Ovary (tissue), 3 donors: ENCODE measurements around the gene RPS26.

Experiments
- CTCF ChIP-seq, 3 donors: fragments of 450-650 bp in 2 of 3; fragments of 200-600 bp in 1 of 3; IDR thresholded peaks; one replicate each; pipeline versions ENCODE4 v1.5.1 to v1.8.0; 2016 to 2022; ENCODE audit warnings: antibody characterized with exemption in 3 of 3, mild to moderate bottlenecking in 1 of 3
- POLR2A ChIP-seq: fragments of 450-650 bp; IDR thresholded peaks from one replicate; pipeline ENCODE4 v1.6.1; 2017; ENCODE audit warnings: antibody characterized with exemption, mild to moderate bottlenecking, moderate library complexity
- donor health status: DM: no; HTN: no; CAD: no.

- TF ChIP-seq CTCF (IDR thresholded peaks at IDR 0.05) (no peak), POLR2A (no peak)
These were observed 46.4 kb upstream of the RPS26 start for GRCh38 chr12:55995366-55995765.
